ENCODE measurements around the gene PARP15.

DNA sequence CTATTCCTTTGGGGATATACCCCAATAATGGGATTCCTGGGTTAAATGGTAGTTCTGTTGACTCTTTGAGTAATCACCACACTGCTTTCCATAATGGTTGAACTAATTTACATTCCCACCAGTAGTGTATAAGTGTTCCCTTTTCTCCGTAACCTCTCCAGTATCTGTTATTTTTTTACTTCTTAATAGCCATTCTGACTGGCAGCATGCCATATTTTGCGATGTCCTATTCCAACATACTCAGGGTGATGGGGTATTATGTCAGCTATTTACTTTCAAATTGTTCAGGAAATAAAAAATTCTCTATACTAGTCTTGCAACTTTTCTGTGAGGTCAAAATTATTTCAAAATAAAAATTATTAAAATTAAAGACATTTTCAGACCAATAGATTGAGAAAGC, 94.1 kb downstream of the PARP15 start:
- TF ChIP-seq POLR2A (IDR thresholded peaks at IDR 0.05) (no peak), CTCF (IDR thresholded peaks at IDR 0.05) (no peak), EP300 (IDR thresholded peaks at IDR 0.05) (no peak), POLR2AphosphoS5 (IDR thresholded peaks at IDR 0.05) (no peak)
